GM13976 (cell line): ENCODE data around the gene RPLP1.

Experiments used
- DNase-seq: peaks from one replicate; pipeline ENCODE4 v3.0.0; 2012; ENCODE audit warnings: low spot score
- CTCF ChIP-seq: IDR thresholded peaks from 2 replicates; pipeline ENCODE4 v1.5.1; 2012; ENCODE audit warnings: borderline replicate concordance, mild to moderate bottlenecking; ENCODE audit not compliant: insufficient read depth; ENCODE audit errors: extremely low read depth, missing control alignments, control extremely low read depth
- in situ Hi-C: fragments of 300-500 bp; cut with MboI; formaldehyde crosslinking; loops from one replicate; pipeline ENCODE4 v1.12.0; 2022; ENCODE audit warnings: low sequenced_read_pairs, mixed read lengths, inconsistent platforms; ENCODE audit not compliant: unreplicated experiment

RPLP1 gene

GRCh38 chr15:69472562-69472961, 19.9 kb downstream of the RPLP1 start:
- TF ChIP-seq CTCF, result no peak
- no peak for DNase-seq
- in situ Hi-C loops, result no loop called here

GRCh38 chr15:69474291-69474690, 21.7 kb downstream of the RPLP1 start:
- no peak for DNase-seq
- TF ChIP-seq CTCF, result no peak
- in situ Hi-C loops, result no loop called here

GRCh38 chr15:69474846-69475455, 22.3 kb downstream of the RPLP1 start:
- in situ Hi-C loops, result loop anchor here (25.0 kb wide), 1 partner anchor 1012 kb away; no protein-coding TSS in a partner anchor
- no peak for DNase-seq
- TF ChIP-seq CTCF, result no peak

GRCh38 chr15:69475769-69476358, 23.2 kb downstream of the RPLP1 start:
- DNase-seq, result peak; percentile 77
- TF ChIP-seq CTCF, result peak; percentile 92
- in situ Hi-C loops, result loop anchor here (25.0 kb wide), 1 partner anchor 1011 kb away; no protein-coding TSS in a partner anchor

GRCh38 chr15:69476704-69477473, 24.3 kb downstream of the RPLP1 start:
- TF ChIP-seq CTCF, result no peak
- no peak for DNase-seq
- in situ Hi-C loops, result loop anchor here (25.0 kb wide), 1 partner anchor 1010 kb away; no protein-coding TSS in a partner anchor

GRCh38 chr15:69478259-69478781, 25.7 kb downstream of the RPLP1 start:
- peak; percentile 62 for DNase-seq
- TF ChIP-seq CTCF, result peak; percentile 76
- in situ Hi-C loops, result loop anchor here (25.0 kb wide), 1 partner anchor 1009 kb away; no protein-coding TSS in a partner anchor
